HG03103 (cell line): ENCODE measurements around the gene RTN4R.

Experiments
- ATAC-seq: cut with Tn5 transposase; IDR thresholded peaks from one replicate; pipeline ENCODE4 v1.9.1; 2021; ENCODE audit warnings: low read depth; ENCODE audit not compliant: unreplicated experiment

RTN4R gene

GRCh38 chr22:20221421-20222340 is 46.4 kb downstream of the RTN4R start:
- ATAC-seq: no peak

GRCh38 chr22:20220629-20221026 is 47.5 kb downstream of the RTN4R start:
- ATAC-seq: no peak

- no peak for ATAC-seq
Observed at GRCh38 chr22:20219667-20220628, 48.2 kb downstream of the RTN4R start.

GRCh38 chr22:20218987-20219386 is 49.1 kb downstream of the RTN4R start:
- ATAC-seq: no peak

GRCh38 chr22:20218326-20218872 is 49.7 kb downstream of the RTN4R start:
- no peak for ATAC-seq

GRCh38 chr22:20217563-20217962 is 50.6 kb downstream of the RTN4R start:
- no peak for ATAC-seq

- no peak for ATAC-seq
Observed at GRCh38 chr22:20216863-20217499, 51.1 kb downstream of the RTN4R start.

- no peak for ATAC-seq
Observed at GRCh38 chr22:20215742-20216141, 52.4 kb downstream of the RTN4R start.

GRCh38 chr22:20214853-20215252 is 53.3 kb downstream of the RTN4R start:
- no peak for ATAC-seq

GRCh38 chr22:20213833-20214708 is 54.0 kb downstream of the RTN4R start:
- no peak for ATAC-seq

GRCh38 chr22:20212754-20213699 is 55.1 kb downstream of the RTN4R start:
- no peak for ATAC-seq

GRCh38 chr22:20211997-20212753 is 55.9 kb downstream of the RTN4R start:
- ATAC-seq: no peak

GRCh38 chr22:20211409-20211996 is 56.6 kb downstream of the RTN4R start:
- ATAC-seq: no peak

- ATAC-seq: no peak
Observed at GRCh38 chr22:20210473-20211059, 57.6 kb downstream of the RTN4R start.

- ATAC-seq: no peak
Observed at GRCh38 chr22:20209761-20210250, 58.3 kb downstream of the RTN4R start.

GRCh38 chr22:20208713-20209310 is 59.3 kb downstream of the RTN4R start:
- ATAC-seq: no peak
